GM18858 (cell line): ENCODE measurements around the gene FOXL3.

Experiments
- ATAC-seq: cut with Tn5 transposase; IDR thresholded peaks from one replicate; pipeline ENCODE4 v1.9.1; 2021; ENCODE audit not compliant: unreplicated experiment

FOXL3 gene

GRCh38 chr7:318878-319661 is 29.1 kb downstream of the FOXL3 start:
- no peak for ATAC-seq

GRCh38 chr7:320297-320696 is 30.3 kb downstream of the FOXL3 start:
- no peak for ATAC-seq

GRCh38 chr7:322111-322671 is 32.2 kb downstream of the FOXL3 start:
- ATAC-seq = no peak

GRCh38 chr7:322708-323111 is 32.7 kb downstream of the FOXL3 start:
- no peak for ATAC-seq

- ATAC-seq = no peak
Observed at GRCh38 chr7:323410-323809, 33.4 kb downstream of the FOXL3 start.

GRCh38 chr7:324011-324410 is 34.0 kb downstream of the FOXL3 start:
- ATAC-seq = no peak

- no peak for ATAC-seq
Observed at GRCh38 chr7:325051-325798, 35.3 kb downstream of the FOXL3 start.

- no peak for ATAC-seq
Observed at GRCh38 chr7:325811-326210, 35.8 kb downstream of the FOXL3 start.

- ATAC-seq = no peak
Observed at GRCh38 chr7:326273-326672, 36.3 kb downstream of the FOXL3 start.

- ATAC-seq = no peak
Observed at GRCh38 chr7:326809-327232, 36.9 kb downstream of the FOXL3 start.

- no peak for ATAC-seq
Observed at GRCh38 chr7:327233-327931, 37.4 kb downstream of the FOXL3 start.

GRCh38 chr7:327991-328702 is 38.2 kb downstream of the FOXL3 start:
- ATAC-seq = no peak

GRCh38 chr7:329691-330281 is 39.8 kb downstream of the FOXL3 start:
- ATAC-seq = no peak

- ATAC-seq = no peak
Observed at GRCh38 chr7:330511-331230, 40.7 kb downstream of the FOXL3 start.

GRCh38 chr7:332020-332517 is 42.1 kb downstream of the FOXL3 start:
- ATAC-seq = no peak

GRCh38 chr7:332646-333392 is 42.8 kb downstream of the FOXL3 start:
- ATAC-seq = no peak

- no peak for ATAC-seq
Observed at GRCh38 chr7:333393-333764, 43.4 kb downstream of the FOXL3 start.

- no peak for ATAC-seq
Observed at GRCh38 chr7:334618-335357, 44.8 kb downstream of the FOXL3 start.
